ENCODE data around the gene TBC1D32. TPM values are rescaled to one million over a fixed set of nuclear protein-coding genes. Genes with fewer than 3 reads are reported as not detected.
"Not testable (repeated sequence)": the region's sequence is repeated elsewhere in the genome, so short reads cannot be mapped to it uniquely, and the experiment has no call there.

TBC1D32 gene
- total and polyA plus RNA-seq, 7 donors, result 0.60 to 6.1 (median 2.1) TPM

- H3K27ac ChIP-seq, result no peak overlapping the region
These were observed 110.3 kb downstream of the TBC1D32 start for GRCh38 chr6:121223930-121224329.

GRCh38 chr6:121223212-121223611 lies 111.1 kb downstream of the TBC1D32 start:
- DNase-seq, result no peak
- TF ChIP-seq CTCF (IDR thresholded peaks at IDR 0.05), result no peak
- no peak for TF ChIP-seq EP300 (IDR thresholded peaks at IDR 0.05)
- no peak for TF ChIP-seq POLR2AphosphoS5 (IDR thresholded peaks at IDR 0.05)
- Histone ChIP-seq H3K27ac (no peak overlapping the region), H3K4me3 (no peak overlapping the region), H3K36me3 (no peaks in the 10 kb centered on the region), H3K9me3 (no peaks in the 10 kb centered on the region), H3K27me3 (no peaks in the 10 kb centered on the region), H3K4me1 (no peaks in the 10 kb centered on the region)
- intact Hi-C loops (cut with DNase I), result no loop called here
- 80 to 87% methylated on average over 2 of the region's 2 CpGs for WGBS, 2 donors

More at GRCh38 chr6:121223930-121224329, 110.3 kb downstream of the TBC1D32 start:
- H3K27me3 ChIP-seq, result no peaks in the 10 kb centered on the region
- no peaks in the 10 kb centered on the region for H3K9me3 ChIP-seq
- no peak for DNase-seq
- TF ChIP-seq CTCF (IDR thresholded peaks at IDR 0.05) (no peak), POLR2A (IDR thresholded peaks at IDR 0.05) (no peak), POLR2AphosphoS5 (IDR thresholded peaks at IDR 0.05) (no peak), EP300 (IDR thresholded peaks at IDR 0.05) (no peak)
- H3K4me3 ChIP-seq, result no peak overlapping the region
- 83 to 86% methylated on average over 2 of the region's 2 CpGs for WGBS, 2 donors
- H3K4me1 ChIP-seq, result no peaks in the 10 kb centered on the region
- intact Hi-C loops (cut with DNase I), result no loop called here
- no peaks in the 10 kb centered on the region for H3K36me3 ChIP-seq

GRCh38 chr6:121222656-121223055 lies 111.6 kb downstream of the TBC1D32 start:
- TF ChIP-seq CTCF (IDR thresholded peaks at IDR 0.05) (no peak), EP300 (IDR thresholded peaks at IDR 0.05) (no peak), POLR2AphosphoS5 (IDR thresholded peaks at IDR 0.05) (no peak), POLR2A (IDR thresholded peaks at IDR 0.05) (no peak)

GRCh38 chr6:121216928-121217327 lies 117.4 kb downstream of the TBC1D32 start:
- no peaks in the 10 kb centered on the region for H3K36me3 ChIP-seq
- H3K4me3 ChIP-seq, result no peak overlapping the region
- no peak overlapping the region for H3K27ac ChIP-seq
- intact Hi-C loops (cut with DNase I), result no loop called here
- TF ChIP-seq POLR2A (IDR thresholded peaks at IDR 0.05), result no peak
- H3K9me3 ChIP-seq, result peaks cover 0 to 12% (median 0%) of the 10 kb centered on the region in 4 donors
- DNase-seq, result no peak
- no peaks in the 10 kb centered on the region for H3K27me3 ChIP-seq
- H3K4me1 ChIP-seq, result no peaks in the 10 kb centered on the region
- 81 to 86% methylated on average over 1 of the region's 1 CpG for WGBS, 2 donors

More at GRCh38 chr6:121222656-121223055, 111.6 kb downstream of the TBC1D32 start:
- H3K27me3 ChIP-seq, result no peaks in the 10 kb centered on the region
- H3K27ac ChIP-seq, result no peak overlapping the region
- no peaks in the 10 kb centered on the region for H3K36me3 ChIP-seq
- 33 to 51% methylated on average over 3 of the region's 3 CpGs for WGBS, 2 donors
- intact Hi-C loops (cut with DNase I), result no loop called here
- no peak overlapping the region for H3K4me3 ChIP-seq
- H3K9me3 ChIP-seq, result no peaks in the 10 kb centered on the region
- H3K4me1 ChIP-seq, result no peaks in the 10 kb centered on the region
- no peak for DNase-seq

GRCh38 chr6:121213341-121213740 lies 120.9 kb downstream of the TBC1D32 start:
- DNase-seq; intact Hi-C loops (cut with DNase I); H3K4me3 ChIP-seq; H3K36me3 ChIP-seq; H3K4me1 ChIP-seq; H3K27ac ChIP-seq; H3K27me3 ChIP-seq: not testable (repeated sequence)
- peaks cover 0 to 12% (median 0%) of the 10 kb centered on the region in 4 donors for H3K9me3 ChIP-seq
- WGBS, 2 donors, result 96 to 99% methylated on average over 2 of the region's 2 CpGs

- DNase-seq, result no peak
- WGBS, 2 donors, result 94 to 95% methylated on average over 5 of the region's 5 CpGs
- no peak overlapping the region for H3K4me3 ChIP-seq
- TF ChIP-seq POLR2AphosphoS5 (IDR thresholded peaks at IDR 0.05) (no peak), CTCF (IDR thresholded peaks at IDR 0.05) (no peak)
- intact Hi-C loops (cut with DNase I), result no loop called here
- H3K27me3 ChIP-seq, result no peaks in the 10 kb centered on the region
- H3K4me1 ChIP-seq, result no peaks in the 10 kb centered on the region
- no peak overlapping the region for H3K27ac ChIP-seq
- H3K36me3 ChIP-seq, result no peaks in the 10 kb centered on the region
- H3K9me3 ChIP-seq, result peaks cover 0 to 12% (median 0%) of the 10 kb centered on the region in 4 donors
These were observed 123.3 kb downstream of the TBC1D32 start for GRCh38 chr6:121210943-121211342.
